ENCODE results near the gene OR4S1.
"Not testable (repeated sequence)": the region's sequence is repeated elsewhere in the genome, so short reads cannot be mapped to it uniquely, and the experiment has no call there.

The OR4S1 gene

DNA sequence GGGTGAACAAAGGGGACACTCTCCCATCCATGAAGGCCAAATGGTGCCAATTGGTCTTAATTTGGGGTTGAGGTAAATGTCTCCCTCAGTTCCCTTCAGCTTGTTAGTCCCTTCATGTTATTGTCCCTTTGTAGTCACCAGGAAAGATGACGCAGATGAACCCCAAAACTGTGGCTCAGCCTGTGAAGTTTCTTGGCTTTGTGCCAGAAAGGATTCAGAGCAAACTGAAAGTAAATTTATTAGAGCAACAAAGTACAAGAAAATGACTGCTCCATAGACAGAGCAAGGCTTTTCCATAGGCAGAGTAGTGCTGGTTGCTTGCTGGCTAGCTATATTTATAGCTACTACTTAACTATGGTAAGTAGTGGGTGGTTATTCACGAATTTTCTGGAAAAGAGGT lies 35.4 kb downstream of the OR4S1 start:
- TF ChIP-seq ZFX (IDR thresholded peaks at IDR 0.05): no peak
- TF ChIP-seq, protein P1, sequence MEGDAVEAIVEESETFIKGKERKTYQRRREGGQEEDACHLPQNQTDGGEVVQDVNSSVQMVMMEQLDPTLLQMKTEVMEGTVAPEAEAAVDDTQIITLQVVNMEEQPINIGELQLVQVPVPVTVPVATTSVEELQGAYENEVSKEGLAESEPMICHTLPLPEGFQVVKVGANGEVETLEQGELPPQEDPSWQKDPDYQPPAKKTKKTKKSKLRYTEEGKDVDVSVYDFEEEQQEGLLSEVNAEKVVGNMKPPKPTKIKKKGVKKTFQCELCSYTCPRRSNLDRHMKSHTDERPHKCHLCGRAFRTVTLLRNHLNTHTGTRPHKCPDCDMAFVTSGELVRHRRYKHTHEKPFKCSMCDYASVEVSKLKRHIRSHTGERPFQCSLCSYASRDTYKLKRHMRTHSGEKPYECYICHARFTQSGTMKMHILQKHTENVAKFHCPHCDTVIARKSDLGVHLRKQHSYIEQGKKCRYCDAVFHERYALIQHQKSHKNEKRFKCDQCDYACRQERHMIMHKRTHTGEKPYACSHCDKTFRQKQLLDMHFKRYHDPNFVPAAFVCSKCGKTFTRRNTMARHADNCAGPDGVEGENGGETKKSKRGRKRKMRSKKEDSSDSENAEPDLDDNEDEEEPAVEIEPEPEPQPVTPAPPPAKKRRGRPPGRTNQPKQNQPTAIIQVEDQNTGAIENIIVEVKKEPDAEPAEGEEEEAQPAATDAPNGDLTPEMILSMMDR (conservative IDR thresholded peaks at IDR 0.05): no peak

GRCh38 chr11:48342505-48342904 lies 36.5 kb downstream of the OR4S1 start:
- H3K27ac ChIP-seq: not testable (repeated sequence)

More for the DNA sequence above, 35.4 kb downstream of the OR4S1 start:
- no peak overlapping the region for H3K27ac ChIP-seq

DNA sequence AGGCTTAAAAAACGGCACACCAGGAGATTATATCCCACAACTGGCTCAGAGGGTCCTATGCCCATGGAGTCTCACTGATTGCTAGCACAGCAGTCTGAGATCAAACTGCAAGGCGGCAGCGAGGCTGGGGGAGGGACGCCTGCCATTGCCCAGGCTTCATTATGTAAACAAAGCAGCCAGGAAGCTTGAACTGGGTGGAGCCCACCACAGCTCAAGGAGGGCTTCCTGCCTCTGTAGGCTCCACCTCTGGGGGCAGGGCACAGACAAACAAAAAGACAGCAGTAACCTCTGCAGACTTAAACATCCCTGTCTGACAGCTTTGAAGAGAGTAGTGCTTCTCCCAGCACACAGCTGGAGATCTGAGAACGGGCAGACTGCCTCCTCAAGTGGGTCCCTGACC lies 40.3 kb downstream of the OR4S1 start:
- H3K27ac ChIP-seq: not testable (repeated sequence)

- TF ChIP-seq, protein P1 (conservative IDR thresholded peaks at IDR 0.05): no peak
- no peak for TF ChIP-seq ZFX (IDR thresholded peaks at IDR 0.05)
- H3K27ac ChIP-seq: no peak overlapping the region
Measured at GRCh38 chr11:48354013-48354412, 48.0 kb downstream of the OR4S1 start.

DNA sequence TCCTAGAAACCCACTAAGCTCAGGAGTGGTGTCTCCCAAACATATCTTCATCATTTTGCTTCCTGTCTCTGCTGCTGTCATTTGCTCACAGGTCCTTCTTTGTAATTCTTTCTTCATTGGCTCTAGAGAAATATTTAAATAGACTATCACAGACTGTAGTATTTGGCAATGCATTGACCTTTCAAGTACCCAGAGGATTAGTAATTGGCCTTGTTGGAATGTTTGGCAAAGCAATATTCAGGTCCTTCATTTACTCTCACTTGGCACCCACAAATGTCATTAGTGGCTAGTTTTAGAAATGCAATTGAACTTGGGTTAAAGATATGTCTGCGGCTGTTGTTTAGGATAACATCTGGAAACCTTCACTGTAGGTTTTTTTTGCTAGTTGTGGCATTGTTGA lies 48.7 kb downstream of the OR4S1 start:
- H3K27ac ChIP-seq: no peak overlapping the region
- TF ChIP-seq, protein P1 (conservative IDR thresholded peaks at IDR 0.05): no peak
